ENCODE measurements around the gene PBX2. TPM values are rescaled to one million over a fixed set of nuclear protein-coding genes. Genes with fewer than 3 reads are reported as not detected.

The PBX2 gene
- total RNA-seq, 1 experiment from 2014 or later: 84.0 TPM

DNA sequence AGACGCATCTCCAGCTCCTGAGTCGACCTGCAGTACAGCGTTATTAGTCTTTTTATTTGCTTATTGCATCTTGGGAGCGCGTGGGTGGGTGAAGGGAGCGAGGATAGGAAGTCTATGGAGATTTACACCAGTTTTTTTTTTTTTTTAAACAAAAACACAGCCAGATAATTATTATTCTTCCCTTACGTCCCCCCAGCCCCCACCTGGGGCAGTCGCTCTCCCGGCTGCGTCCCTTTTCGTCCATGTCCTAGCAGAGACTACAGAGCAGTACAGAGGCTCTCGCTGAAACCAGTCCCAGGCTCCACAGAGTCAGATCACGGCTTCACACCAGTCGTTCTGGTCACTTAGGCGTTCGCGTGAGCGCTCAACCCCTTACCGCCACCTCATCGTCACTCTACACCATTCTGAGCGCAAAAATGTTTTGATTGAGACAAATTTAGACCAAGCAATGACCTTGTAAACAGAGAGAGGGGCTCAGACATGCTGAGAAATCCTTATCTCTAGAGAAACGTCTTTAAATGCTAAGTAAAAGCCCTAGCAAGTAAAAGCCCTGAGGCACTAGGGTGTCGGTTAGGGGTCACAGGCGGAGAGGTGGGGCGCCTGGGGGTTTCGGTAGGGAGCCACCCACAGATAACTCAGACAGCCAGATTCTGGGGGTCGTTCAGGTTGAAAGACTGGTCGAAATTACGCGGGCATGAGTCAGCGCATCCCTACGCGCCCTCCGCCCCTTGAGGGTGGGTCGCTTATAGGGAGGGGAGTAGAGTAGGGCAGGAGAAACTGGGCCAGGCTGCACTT is 37.0 kb downstream of the PBX2 start:
- CTCF ChIA-PET: no interaction called here
- Histone ChIP-seq H3K4me3 (ENCODE audit: low read depth, low read length, poor library complexity, severe bottlenecking) (peak overlapping the region; percentile 75), H3K9me3 (ENCODE audit: low read depth, low read length, poor library complexity, severe bottlenecking) (no peaks in the 10 kb centered on the region), H3K36me3 (ENCODE audit: insufficient read depth, low read length, poor library complexity, severe bottlenecking) (peaks cover 22% of the 10 kb centered on the region), H3K4me1 (ENCODE audit: insufficient read depth, low read length, poor library complexity, severe bottlenecking) (peaks cover 24% of the 10 kb centered on the region), H3K27me3 (replicated peaks; ENCODE audit: insufficient read depth, low read depth, low read length, poor library complexity) (no peaks in the 10 kb centered on the region), H3K27ac (ENCODE audit: low read depth, low read length, poor library complexity, severe bottlenecking) (peak overlapping the region; percentile 90)
- TF ChIP-seq, protein P1, sequence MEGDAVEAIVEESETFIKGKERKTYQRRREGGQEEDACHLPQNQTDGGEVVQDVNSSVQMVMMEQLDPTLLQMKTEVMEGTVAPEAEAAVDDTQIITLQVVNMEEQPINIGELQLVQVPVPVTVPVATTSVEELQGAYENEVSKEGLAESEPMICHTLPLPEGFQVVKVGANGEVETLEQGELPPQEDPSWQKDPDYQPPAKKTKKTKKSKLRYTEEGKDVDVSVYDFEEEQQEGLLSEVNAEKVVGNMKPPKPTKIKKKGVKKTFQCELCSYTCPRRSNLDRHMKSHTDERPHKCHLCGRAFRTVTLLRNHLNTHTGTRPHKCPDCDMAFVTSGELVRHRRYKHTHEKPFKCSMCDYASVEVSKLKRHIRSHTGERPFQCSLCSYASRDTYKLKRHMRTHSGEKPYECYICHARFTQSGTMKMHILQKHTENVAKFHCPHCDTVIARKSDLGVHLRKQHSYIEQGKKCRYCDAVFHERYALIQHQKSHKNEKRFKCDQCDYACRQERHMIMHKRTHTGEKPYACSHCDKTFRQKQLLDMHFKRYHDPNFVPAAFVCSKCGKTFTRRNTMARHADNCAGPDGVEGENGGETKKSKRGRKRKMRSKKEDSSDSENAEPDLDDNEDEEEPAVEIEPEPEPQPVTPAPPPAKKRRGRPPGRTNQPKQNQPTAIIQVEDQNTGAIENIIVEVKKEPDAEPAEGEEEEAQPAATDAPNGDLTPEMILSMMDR (conservative IDR thresholded peaks at IDR 0.05; ENCODE audit: low read depth, low read length): no peak
- TF ChIP-seq EZH2 (IDR thresholded peaks at IDR 0.05; ENCODE audit: borderline replicate concordance, low read depth, low read length, poor library complexity, severe bottlenecking): no peak
- no peak for DNase-seq (ENCODE audit: low spot score)
- POLR2A ChIA-PET (ENCODE audit: low non-redundant PET): no interaction called here
- intact Hi-C loops (cut with micrococcal nuclease; ENCODE audit: unreplicated experiment): no loop called here
- BruUV-seq (replicated peaks): TSS peak; percentile 56

DNA sequence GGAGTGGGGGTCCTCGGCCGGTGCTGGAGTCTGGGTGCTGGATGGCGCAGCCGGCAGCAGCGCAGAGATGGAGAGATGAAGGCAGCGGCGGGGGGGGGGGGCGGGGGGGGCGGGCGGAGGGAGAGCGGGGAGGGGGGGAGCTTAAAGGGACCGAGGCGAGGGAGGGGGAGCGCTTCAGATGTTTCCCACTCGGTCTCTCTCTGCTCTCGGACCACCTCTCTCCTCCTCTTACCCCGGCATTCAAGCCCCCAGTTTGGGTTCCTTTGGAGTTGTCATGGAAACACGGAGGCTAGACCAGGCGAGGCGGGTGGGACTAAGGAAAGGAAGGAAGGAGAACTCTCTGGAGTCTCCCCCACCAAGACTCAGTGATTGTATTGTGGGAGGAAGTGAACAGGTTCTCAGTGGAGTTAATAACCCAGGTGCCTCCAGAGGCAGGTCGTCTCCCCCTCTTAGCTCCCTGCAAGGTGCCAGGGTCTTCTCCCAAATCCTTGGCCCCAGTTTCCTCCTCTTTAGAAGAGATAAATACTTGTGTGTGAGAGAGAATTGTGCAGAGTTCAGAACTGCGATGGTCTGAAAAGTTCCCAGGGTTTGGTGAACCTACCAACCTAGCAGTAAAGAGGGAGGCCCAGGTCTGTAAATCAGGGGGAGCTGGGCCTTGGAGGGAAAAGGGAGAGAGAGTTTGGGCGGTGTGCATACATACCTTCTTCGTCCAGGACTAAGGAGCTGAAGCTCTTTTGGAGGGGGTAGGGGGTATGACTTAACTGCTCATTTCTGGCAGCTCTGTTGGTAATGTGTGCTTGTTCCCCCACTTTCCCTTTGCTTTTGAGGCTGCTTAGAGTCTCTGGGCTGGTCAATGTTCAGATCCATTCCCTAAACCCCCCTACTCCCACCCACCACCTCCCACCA is 37.9 kb downstream of the PBX2 start, which contains the start of gene PRRT1:
PRRT1 (minus strand) TSS at position 77 of the 906 bp plus-strand sequence. CDS start 112 bp downstream, outside the sequence.
- POLR2A ChIA-PET (ENCODE audit: low non-redundant PET): no interaction called here
- H3K4me3 ChIP-seq (ENCODE audit: low read depth, low read length, poor library complexity, severe bottlenecking): peak within 1 kb of the TSS; percentile 75

More for the DNA sequence above, 37.9 kb downstream of the PBX2 start, which contains the start of gene PRRT1:
- intact Hi-C loops (cut with micrococcal nuclease; ENCODE audit: unreplicated experiment): no loop called here
- no peak for DNase-seq (ENCODE audit: low spot score)
- Histone ChIP-seq H3K27ac (ENCODE audit: low read depth, low read length, poor library complexity, severe bottlenecking) (peak within 1 kb of the TSS; percentile 90), H3K4me1 (ENCODE audit: insufficient read depth, low read length, poor library complexity, severe bottlenecking) (peaks cover 24% of the 10 kb centered on the region), H3K27me3 (replicated peaks; ENCODE audit: insufficient read depth, low read depth, low read length, poor library complexity) (no peaks in the 10 kb centered on the region), H3K36me3 (ENCODE audit: insufficient read depth, low read length, poor library complexity, severe bottlenecking) (peaks cover 14% of the 10 kb centered on the region), H3K9me3 (ENCODE audit: low read depth, low read length, poor library complexity, severe bottlenecking) (no peaks in the 10 kb centered on the region)
- TF ChIP-seq, protein P1 (conservative IDR thresholded peaks at IDR 0.05; ENCODE audit: low read depth, low read length): no peak
- TF ChIP-seq EZH2 (IDR thresholded peaks at IDR 0.05; ENCODE audit: borderline replicate concordance, low read depth, low read length, poor library complexity, severe bottlenecking): no peak
- CTCF ChIA-PET: no interaction called here
- no TSS peak for BruUV-seq (replicated peaks)

All from A673 (cell line).